Nephron (organoid): ENCODE measurements around the gene BCAS3.

Experiments
- H3K27ac Mint-ChIP-seq, 3 experiments: 2 replicates each; pipeline ENCODE4 v1.8.0; 2020; ENCODE audit warnings: mixed read lengths in 3 of 3, mild to moderate bottlenecking in 2 of 3, moderate library complexity in 1 of 3
- H3K27me3 Mint-ChIP-seq: 2 replicates; pipeline ENCODE4 v1.8.0; 2021; ENCODE audit warnings: low read depth, mild to moderate bottlenecking, moderate library complexity, mixed read lengths
- H3K36me3 Mint-ChIP-seq: 2 replicates; pipeline ENCODE4 v1.8.0; 2020; ENCODE audit warnings: low read depth, mixed read lengths
- H3K4me1 Mint-ChIP-seq: 2 replicates; pipeline ENCODE4 v1.8.0; 2020; ENCODE audit warnings: mixed read lengths
- H3K4me3 Mint-ChIP-seq, 3 experiments: 2 replicates each; pipeline ENCODE4 v1.8.0; 2020; ENCODE audit warnings: mild to moderate bottlenecking in 3 of 3, mixed read lengths in 3 of 3, moderate library complexity in 2 of 3
- H3K9me3 Mint-ChIP-seq: 2 replicates; pipeline ENCODE4 v1.8.0; 2020; ENCODE audit warnings: mixed read lengths
- CTCF ChIP-seq, 3 experiments: fragments of 200-600 bp; sonication (generic); IDR thresholded peaks; one replicate each; pipeline ENCODE4 v1.5.0; 2021; ENCODE audit warnings: antibody characterized with exemption in 3 of 3; ENCODE audit not compliant: unreplicated experiment in 3 of 3

The BCAS3 gene

GRCh38 chr17:61084260-61084659 lies 406.6 kb downstream of the BCAS3 start:
- no peak overlapping the region for H3K27ac Mint-ChIP-seq
- H3K36me3 Mint-ChIP-seq, result peaks cover 20% of the 10 kb centered on the region
- H3K4me1 Mint-ChIP-seq, result no peaks in the 10 kb centered on the region
- H3K4me3 Mint-ChIP-seq, result no peak overlapping the region
- H3K9me3 Mint-ChIP-seq, result peaks cover 6% of the 10 kb centered on the region
- no peaks in the 10 kb centered on the region for H3K27me3 Mint-ChIP-seq
- TF ChIP-seq CTCF (IDR thresholded peaks at IDR 0.05; ENCODE audit: unreplicated experiment in 3 of 3), result no peak

- H3K4me3 Mint-ChIP-seq, result no peak overlapping the region
- H3K27ac Mint-ChIP-seq, result no peak overlapping the region
- H3K4me1 Mint-ChIP-seq, result no peaks in the 10 kb centered on the region
- TF ChIP-seq CTCF (IDR thresholded peaks at IDR 0.05; ENCODE audit: unreplicated experiment in 3 of 3), result no peak
- no peaks in the 10 kb centered on the region for H3K27me3 Mint-ChIP-seq
- H3K9me3 Mint-ChIP-seq, result peaks cover 17% of the 10 kb centered on the region
- peaks cover 26% of the 10 kb centered on the region for H3K36me3 Mint-ChIP-seq
Observed at GRCh38 chr17:61087024-61087423, 409.4 kb downstream of the BCAS3 start.

- H3K4me1 Mint-ChIP-seq, result no peaks in the 10 kb centered on the region
- TF ChIP-seq CTCF (IDR thresholded peaks at IDR 0.05; ENCODE audit: unreplicated experiment in 3 of 3), result no peak
- no peaks in the 10 kb centered on the region for H3K27me3 Mint-ChIP-seq
- H3K9me3 Mint-ChIP-seq, result peaks cover 27% of the 10 kb centered on the region
- no peak overlapping the region for H3K27ac Mint-ChIP-seq
- H3K36me3 Mint-ChIP-seq, result peaks cover 35% of the 10 kb centered on the region
- no peak overlapping the region for H3K4me3 Mint-ChIP-seq
Observed at GRCh38 chr17:61088556-61088955, 410.9 kb downstream of the BCAS3 start.

- H3K36me3 Mint-ChIP-seq, result peaks cover 39% of the 10 kb centered on the region
- H3K9me3 Mint-ChIP-seq, result peaks cover 28% of the 10 kb centered on the region
- H3K27me3 Mint-ChIP-seq, result no peaks in the 10 kb centered on the region
- no peak for TF ChIP-seq CTCF (IDR thresholded peaks at IDR 0.05; ENCODE audit: unreplicated experiment in 3 of 3)
- no peak overlapping the region for H3K4me3 Mint-ChIP-seq
- no peaks in the 10 kb centered on the region for H3K4me1 Mint-ChIP-seq
- no peak overlapping the region for H3K27ac Mint-ChIP-seq
Observed at GRCh38 chr17:61091096-61091495, 413.4 kb downstream of the BCAS3 start.

GRCh38 chr17:61097781-61098180 lies 420.1 kb downstream of the BCAS3 start:
- Mint-ChIP-seq H3K27me3 (no peaks in the 10 kb centered on the region), H3K36me3 (peaks cover 19% of the 10 kb centered on the region), H3K4me3 (no peak overlapping the region), H3K4me1 (peaks cover under 1% of the 10 kb centered on the region), H3K9me3 (peaks cover 6% of the 10 kb centered on the region), H3K27ac (no peak overlapping the region)
- no peak for TF ChIP-seq CTCF (IDR thresholded peaks at IDR 0.05; ENCODE audit: unreplicated experiment in 3 of 3)

- no peaks in the 10 kb centered on the region for H3K27me3 Mint-ChIP-seq
- H3K36me3 Mint-ChIP-seq, result peaks cover 12% of the 10 kb centered on the region
- TF ChIP-seq CTCF (IDR thresholded peaks at IDR 0.05; ENCODE audit: unreplicated experiment in 3 of 3), result no peak
- H3K4me1 Mint-ChIP-seq, result peaks cover 18% of the 10 kb centered on the region
- peaks cover 7% of the 10 kb centered on the region for H3K9me3 Mint-ChIP-seq
- no peak overlapping the region for H3K27ac Mint-ChIP-seq
- H3K4me3 Mint-ChIP-seq, result no peak overlapping the region
Observed at GRCh38 chr17:61106354-61106753, 428.7 kb downstream of the BCAS3 start.
